Activated T-helper 1 cell treated with anti-CD3 and anti-CD28 coated beads, Interleukin-12 subunit alpha, Interleukin-12 subunit beta, Interleukin-2, Interleukin-4 antibody, amounts not matched to agents 30 ng/mL and 10 ng/mL and 1 ng/mL, durations not matched to agents 14 hours and 24 hours and 36 hours (primary cell): ENCODE results near the gene GAL3ST2. TPM values are rescaled to one million over a fixed set of nuclear protein-coding genes. Genes with fewer than 3 reads are reported as not detected.

Source experiments
- DNase-seq: peaks from one replicate; pipeline ENCODE4 v3.0.0; 2021; ENCODE audit warnings: low spot score
- H3K27ac Mint-ChIP-seq: one replicate; pipeline ENCODE4 v1.8.0; 2021; ENCODE audit warnings: mild to moderate bottlenecking, mixed read lengths
- H3K27me3 Mint-ChIP-seq: one replicate; pipeline ENCODE4 v1.8.0; 2022; ENCODE audit warnings: mild to moderate bottlenecking, moderate library complexity, mixed read lengths; ENCODE audit not compliant: insufficient read depth
- H3K36me3 Mint-ChIP-seq: one replicate; pipeline ENCODE4 v1.8.0; 2021; ENCODE audit warnings: low read depth, mixed read lengths
- H3K4me1 Mint-ChIP-seq: one replicate; pipeline ENCODE4 v1.8.0; 2021; ENCODE audit warnings: low read depth, mixed read lengths
- H3K4me3 Mint-ChIP-seq: one replicate; pipeline ENCODE4 v1.8.0; 2021; ENCODE audit warnings: mild to moderate bottlenecking, moderate library complexity, mixed read lengths
- H3K9me3 Mint-ChIP-seq: one replicate; pipeline ENCODE4 v1.8.0; 2021; ENCODE audit warnings: mixed read lengths
- intact Hi-C: fragments of 100-400 bp; cut with micrococcal nuclease; formaldehyde crosslinking; loops from one replicate; pipeline ENCODE4 v1.15.1; 2024
- total RNA-seq: library from RNA; stranded (reverse); gene quantifications from 2 replicates; pipeline ENCODE4 v1.2.3, GENCODE V29; 2022

GAL3ST2 gene
- total RNA-seq, 1 donor from 2014 or later: 0.60 TPM

- DNase-seq: no peak
- Mint-ChIP-seq H3K4me3 (no peak overlapping the region), H3K36me3 (peaks cover 5% of the 10 kb centered on the region), H3K27ac (peak overlapping the region; percentile 55), H3K9me3 (peaks cover 8% of the 10 kb centered on the region), H3K4me1 (peaks cover 33% of the 10 kb centered on the region), H3K27me3 (peaks cover 15% of the 10 kb centered on the region)
- intact Hi-C loops: loop anchor here (5.0 kb wide), 2 partner anchors 36 to 79 kb away; no protein-coding TSS in a partner anchor
Observed at GRCh38 chr2:241841181-241842066, 64.8 kb downstream of the GAL3ST2 start.

GRCh38 chr2:241842067-241842415, 65.4 kb downstream of the GAL3ST2 start:
- Mint-ChIP-seq H3K9me3 (peaks cover 8% of the 10 kb centered on the region), H3K4me3 (no peak overlapping the region), H3K27me3 (peaks cover 12% of the 10 kb centered on the region), H3K36me3 (peaks cover 7% of the 10 kb centered on the region), H3K27ac (peak overlapping the region; percentile 87), H3K4me1 (peaks cover 32% of the 10 kb centered on the region)
- no peak for DNase-seq
- intact Hi-C loops: loop anchor here (5.0 kb wide), 2 partner anchors 35 to 80 kb away; no protein-coding TSS in a partner anchor

- intact Hi-C loops: loop anchor here (5.0 kb wide), 2 partner anchors 35 to 80 kb away; no protein-coding TSS in a partner anchor
- Mint-ChIP-seq H3K9me3 (peaks cover 8% of the 10 kb centered on the region), H3K36me3 (peaks cover 7% of the 10 kb centered on the region), H3K4me1 (peaks cover 32% of the 10 kb centered on the region), H3K27me3 (peaks cover 8% of the 10 kb centered on the region), H3K4me3 (peak overlapping the region; percentile 69), H3K27ac (peak overlapping the region; percentile 87)
- peak; percentile 24 for DNase-seq
Observed at GRCh38 chr2:241842620-241843211, 66.1 kb downstream of the GAL3ST2 start.

GRCh38 chr2:241843321-241844065, 66.9 kb downstream of the GAL3ST2 start:
- H3K27ac Mint-ChIP-seq: peak overlapping the region; percentile 87

GRCh38 chr2:241844066-241844728, 67.6 kb downstream of the GAL3ST2 start:
- Mint-ChIP-seq H3K4me1 (peaks cover 27% of the 10 kb centered on the region), H3K27ac (peak overlapping the region; percentile 95), H3K36me3 (peaks cover 7% of the 10 kb centered on the region), H3K4me3 (peak overlapping the region; percentile 43), H3K9me3 (peaks cover 8% of the 10 kb centered on the region), H3K27me3 (peaks cover 8% of the 10 kb centered on the region)
- intact Hi-C loops: loop anchor here (1.0 to 5.0 kb wide), 5 partner anchors 15 to 529 kb away; partner anchors contain the start of genes HDLBP and SEPTIN2
- DNase-seq: peak; percentile 79

More at GRCh38 chr2:241843321-241844065, 66.9 kb downstream of the GAL3ST2 start:
- intact Hi-C loops: loop anchor here (1.0 to 5.0 kb wide), 5 partner anchors 16 to 528 kb away; partner anchors contain the start of genes HDLBP and SEPTIN2
- H3K9me3 Mint-ChIP-seq: peaks cover 8% of the 10 kb centered on the region
- peak overlapping the region; percentile 69 for H3K4me3 Mint-ChIP-seq
- H3K36me3 Mint-ChIP-seq: peaks cover 7% of the 10 kb centered on the region
- H3K27me3 Mint-ChIP-seq: peaks cover 8% of the 10 kb centered on the region
- H3K4me1 Mint-ChIP-seq: peaks cover 31% of the 10 kb centered on the region
- no peak for DNase-seq

- intact Hi-C loops: loop anchor here (1.0 to 5.0 kb wide), 5 partner anchors 14 to 530 kb away; partner anchors contain the start of genes HDLBP and SEPTIN2
- Mint-ChIP-seq H3K27me3 (peaks cover 5% of the 10 kb centered on the region), H3K4me3 (peak overlapping the region; percentile 43), H3K27ac (peak overlapping the region; percentile 95), H3K9me3 (peaks cover 8% of the 10 kb centered on the region), H3K36me3 (peaks cover 7% of the 10 kb centered on the region), H3K4me1 (peaks cover 27% of the 10 kb centered on the region)
- no peak for DNase-seq
Observed at GRCh38 chr2:241844831-241845578, 68.4 kb downstream of the GAL3ST2 start.

- Mint-ChIP-seq H3K4me1 (peaks cover 27% of the 10 kb centered on the region), H3K27me3 (peaks cover 5% of the 10 kb centered on the region), H3K27ac (peak overlapping the region; percentile 95), H3K9me3 (peaks cover 8% of the 10 kb centered on the region), H3K4me3 (peak overlapping the region; percentile 43), H3K36me3 (peaks cover 7% of the 10 kb centered on the region)
- intact Hi-C loops: no loop called here
- no peak for DNase-seq
Observed at GRCh38 chr2:241846406-241846805, 69.8 kb downstream of the GAL3ST2 start.

GRCh38 chr2:241848761-241849615, 72.4 kb downstream of the GAL3ST2 start:
- Mint-ChIP-seq H3K36me3 (peaks cover 7% of the 10 kb centered on the region), H3K4me3 (no peak overlapping the region), H3K9me3 (peaks cover 8% of the 10 kb centered on the region), H3K27ac (no peak overlapping the region), H3K4me1 (peaks cover 18% of the 10 kb centered on the region), H3K27me3 (peaks cover 4% of the 10 kb centered on the region)
- intact Hi-C loops: no loop called here
- no peak for DNase-seq

GRCh38 chr2:241849616-241850543, 73.3 kb downstream of the GAL3ST2 start:
- no peaks in the 10 kb centered on the region for H3K27me3 Mint-ChIP-seq
- no peak overlapping the region for H3K27ac Mint-ChIP-seq
- peaks cover 18% of the 10 kb centered on the region for H3K4me1 Mint-ChIP-seq
- DNase-seq: no peak
- H3K4me3 Mint-ChIP-seq: no peak overlapping the region
- peaks cover 8% of the 10 kb centered on the region for H3K9me3 Mint-ChIP-seq
- H3K36me3 Mint-ChIP-seq: peaks cover 7% of the 10 kb centered on the region
- intact Hi-C loops: no loop called here

GRCh38 chr2:241850544-241851324, 74.1 kb downstream of the GAL3ST2 start:
- Mint-ChIP-seq H3K4me1 (peaks cover 12% of the 10 kb centered on the region), H3K27me3 (no peaks in the 10 kb centered on the region), H3K36me3 (peaks cover 7% of the 10 kb centered on the region), H3K27ac (no peak overlapping the region), H3K9me3 (peaks cover 3% of the 10 kb centered on the region), H3K4me3 (no peak overlapping the region)
- intact Hi-C loops: no loop called here
- no peak for DNase-seq
